SK-N-SH treated with all-trans-retinoic acid at 6 μM for 48 hours (cell line): ENCODE measurements around the gene HIBCH.

ENCODE experiments used
- ARNTL ChIP-seq: fragments of 450-650 bp; formaldehyde crosslinking; IDR thresholded peaks from 2 replicates; pipeline ENCODE4 v1.5.0; 2020; ENCODE audit warnings: low read depth, mild to moderate bottlenecking, moderate library complexity, borderline replicate concordance
- GLIS3 ChIP-seq: fragments of 250-450 bp; sonication (Bioruptor Pico); IDR thresholded peaks from 2 replicates; pipeline ENCODE4 v1.5.0; 2020; ENCODE audit warnings: mild to moderate bottlenecking, moderate library complexity
- POU6F1 ChIP-seq: fragments of 250-450 bp; sonication (Bioruptor Pico); IDR thresholded peaks from 2 replicates; pipeline ENCODE4 v1.8.0; 2021; ENCODE audit warnings: low read depth, mild to moderate bottlenecking, moderate library complexity, borderline replicate concordance
- PPARA ChIP-seq: fragments of 250-450 bp; sonication (Bioruptor Pico); IDR thresholded peaks from 2 replicates; pipeline ENCODE4 v1.5.0; 2020; ENCODE audit warnings: mild to moderate bottlenecking, borderline replicate concordance
- TOX ChIP-seq: fragments of 250-450 bp; sonication (Bioruptor Pico); IDR thresholded peaks from 2 replicates; pipeline ENCODE4 v1.8.0; 2021; ENCODE audit warnings: mild to moderate bottlenecking, moderate library complexity, borderline replicate concordance
- ZFP30 ChIP-seq: fragments of 450-650 bp; formaldehyde crosslinking; IDR thresholded peaks from 2 replicates; pipeline ENCODE4 v1.5.0; 2022; ENCODE audit warnings: mild to moderate bottlenecking, moderate library complexity
- ZNF565 ChIP-seq: fragments of 450-650 bp; formaldehyde crosslinking; conservative IDR thresholded peaks from 2 replicates; pipeline ENCODE4 v1.5.0; 2020; ENCODE audit warnings: low read depth, mild to moderate bottlenecking, moderate library complexity

GRCh38 chr2:190362894-190363293 lies 43.3 kb upstream of the HIBCH start:
- no peak for TF ChIP-seq TOX (CRISPR knock-in tag)
- TF ChIP-seq POU6F1 (CRISPR knock-in tag): no peak
- no peak for TF ChIP-seq ZNF565
- no peak for TF ChIP-seq ARNTL (CRISPR knock-in tag)
- no peak for TF ChIP-seq ZFP30 (CRISPR knock-in tag)
- no peak for TF ChIP-seq PPARA (CRISPR knock-in tag)
- TF ChIP-seq GLIS3 (CRISPR knock-in tag): no peak
